Islet of Langerhans (tissue), 1 donor: ENCODE measurements around the gene SLC6A12.
"Not testable (repeated sequence)": the region's sequence is repeated elsewhere in the genome, so short reads cannot be mapped to it uniquely, and the experiment has no call there.

Source experiments
- FAIRE-seq: peaks from one replicate; lab custom pipeline; 2011; peaks lifted over from hg19 to GRCh38; lab: Jason Lieb, UNC

Gene SLC6A12

DNA sequence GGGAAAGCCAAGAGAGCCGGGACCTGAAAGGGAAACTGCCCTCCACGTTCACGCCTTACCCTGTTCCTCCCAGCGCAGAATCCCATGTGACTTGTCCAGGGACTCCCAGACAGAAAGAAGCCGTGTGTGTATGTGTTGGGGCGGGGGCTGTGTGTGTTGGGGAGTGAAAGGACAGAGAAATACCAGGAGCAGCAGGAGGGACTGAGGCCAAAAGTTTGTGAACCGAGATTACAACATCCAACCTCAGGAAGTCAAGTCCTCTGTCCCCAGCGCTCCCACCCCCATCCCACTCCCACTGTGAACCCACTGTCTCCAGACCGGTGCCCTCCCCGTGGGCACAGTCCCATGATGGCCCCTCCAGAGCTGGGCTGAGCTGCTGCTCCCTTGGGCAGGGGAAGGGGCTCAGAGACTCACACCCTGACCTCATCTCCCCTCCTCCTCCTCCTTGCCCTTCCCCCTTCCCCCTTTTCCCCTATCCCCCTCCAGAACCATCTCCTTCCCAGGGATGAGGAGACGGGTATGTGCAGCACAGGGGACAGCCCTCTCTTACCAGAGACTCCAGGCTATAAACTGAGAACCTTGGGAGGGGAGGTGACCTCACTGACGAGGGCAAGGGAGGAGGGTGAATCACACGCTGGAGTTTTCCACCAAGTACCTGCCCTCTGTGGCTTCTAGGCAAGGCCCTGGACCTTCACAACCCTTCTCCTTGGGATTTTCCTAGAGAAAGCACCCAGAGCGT lies at the start of gene SLC6A12:
Gene SLC6A12, minus strand, starts transcription at position 155 of the 739 bp plus-strand sequence. CDS start 4,171 bp downstream, outside the sequence.
- no peak for FAIRE-seq

DNA sequence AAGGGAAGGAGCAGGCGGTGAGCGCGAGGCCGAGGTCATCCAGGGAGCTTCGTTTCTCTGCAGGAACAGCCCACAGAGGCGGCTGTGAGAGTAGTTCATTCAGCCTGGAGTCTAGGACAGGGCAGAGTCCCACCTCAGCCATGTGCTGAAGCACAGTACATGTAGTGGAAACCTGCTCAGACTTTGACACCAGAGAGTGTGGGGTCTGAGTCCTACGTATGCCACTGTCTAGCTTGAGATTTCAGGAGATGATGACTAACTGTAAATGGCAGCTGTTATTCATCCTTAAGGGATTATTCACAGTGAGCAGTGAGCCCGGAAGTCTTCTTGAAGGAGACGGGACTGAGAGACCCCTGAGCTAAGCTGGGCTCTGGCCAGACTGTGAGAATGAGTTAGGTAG lies 49.6 kb upstream of the SLC6A12 start:
- no peak for FAIRE-seq

DNA sequence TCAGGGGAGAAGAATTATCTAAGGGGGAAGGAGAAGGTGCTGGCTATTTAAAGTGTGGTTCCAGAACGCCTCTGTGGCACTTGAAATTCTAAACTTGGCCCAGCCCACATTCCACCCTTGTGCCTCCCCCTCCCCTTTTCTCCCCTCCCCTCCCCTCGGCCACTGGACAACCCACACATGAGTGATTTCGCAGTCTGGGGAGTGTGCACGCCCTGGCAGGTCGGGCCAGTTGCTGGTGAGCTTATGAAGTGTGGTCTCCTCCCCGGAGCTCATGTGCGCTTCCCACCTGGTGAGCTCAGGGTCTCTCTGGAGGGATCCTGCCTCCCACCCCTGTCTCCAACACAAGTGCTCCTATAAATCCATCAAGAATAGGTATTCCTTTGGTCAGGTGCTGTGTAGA lies 48.9 kb upstream of the SLC6A12 start, which contains the start of gene SLC6A13:
Gene SLC6A13, minus strand, starts transcription at position 20 of the 400 bp plus-strand sequence. CDS start 2,784 bp downstream, outside the sequence.
- no peak for FAIRE-seq

DNA sequence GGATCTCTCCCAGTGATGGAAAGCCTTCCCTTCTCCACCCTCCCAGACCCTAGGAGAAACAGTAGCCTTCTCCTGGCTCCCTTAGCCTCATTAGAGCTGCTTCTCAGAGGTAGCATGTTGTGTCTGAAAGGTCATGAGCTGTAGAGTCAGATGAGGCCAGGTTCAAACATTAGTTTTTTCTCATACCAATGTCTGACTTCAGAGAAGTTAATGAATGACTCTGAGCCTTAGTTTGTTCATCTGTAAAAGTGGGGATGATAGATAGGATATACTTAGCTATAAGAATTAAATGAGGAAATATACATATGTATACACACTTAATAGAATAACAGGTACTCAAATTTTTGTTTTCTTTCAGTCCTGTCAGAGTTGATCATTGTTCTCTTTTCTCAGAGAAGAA lies 48.2 kb upstream of the SLC6A12 start:
- FAIRE-seq = no peak

DNA sequence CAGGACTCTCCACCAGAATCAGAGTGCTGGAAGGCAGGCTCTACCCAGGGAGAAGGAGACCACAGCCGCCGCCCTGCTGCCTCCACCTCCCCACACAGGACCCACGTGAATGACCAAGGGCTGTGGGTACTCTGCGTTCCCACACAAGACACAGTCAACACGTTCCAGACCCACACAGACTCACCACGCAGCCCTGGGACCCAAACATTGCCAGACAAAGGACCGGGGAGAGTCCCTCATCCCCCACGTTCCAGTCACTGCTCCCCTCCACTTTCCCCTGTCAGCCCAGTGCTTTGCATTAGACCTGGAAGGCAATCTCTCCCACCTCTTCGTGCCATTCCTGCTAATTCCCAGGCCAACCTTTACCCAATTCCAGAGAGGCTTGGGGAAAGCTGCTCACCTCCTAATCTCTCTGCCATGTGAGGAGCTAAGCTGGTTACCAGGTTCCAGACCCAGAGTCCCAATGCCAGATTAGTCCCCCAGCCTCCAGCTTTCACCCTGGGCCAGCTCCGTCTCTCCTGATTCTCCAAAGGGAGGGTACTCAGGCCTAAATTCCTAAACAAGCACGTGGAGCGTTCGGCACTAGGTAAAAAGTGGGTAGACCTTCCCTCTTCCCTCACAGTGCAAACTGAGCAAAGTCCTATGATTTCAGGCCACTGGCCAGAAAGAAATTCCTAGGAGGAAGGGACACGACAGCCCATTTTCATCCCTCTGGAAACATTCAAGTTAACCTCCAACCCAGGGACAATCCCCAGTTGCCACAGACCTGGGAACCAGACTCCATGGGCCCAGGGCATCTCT lies 43.8 kb upstream of the SLC6A12 start:
- FAIRE-seq = no peak

DNA sequence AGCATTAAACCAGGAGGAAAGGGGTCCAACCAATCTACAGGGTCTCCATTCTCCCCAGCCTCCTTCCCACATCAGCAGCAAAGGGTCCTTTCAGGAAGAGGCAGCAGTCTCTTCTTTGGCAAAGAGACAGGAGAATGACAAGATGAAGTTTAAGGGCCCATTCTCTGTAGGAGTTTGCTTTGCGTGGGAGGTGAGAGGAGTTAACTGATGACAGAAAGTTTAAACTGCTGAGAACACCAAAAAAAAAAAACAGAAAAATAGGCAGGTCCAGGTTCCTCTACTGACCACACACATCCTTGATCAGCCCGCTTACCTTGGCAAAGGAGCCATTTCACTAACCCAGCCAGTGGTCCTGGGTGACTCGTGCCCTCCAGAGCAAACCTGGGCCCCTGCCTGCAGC lies 43.0 kb upstream of the SLC6A12 start:
- no peak for FAIRE-seq

DNA sequence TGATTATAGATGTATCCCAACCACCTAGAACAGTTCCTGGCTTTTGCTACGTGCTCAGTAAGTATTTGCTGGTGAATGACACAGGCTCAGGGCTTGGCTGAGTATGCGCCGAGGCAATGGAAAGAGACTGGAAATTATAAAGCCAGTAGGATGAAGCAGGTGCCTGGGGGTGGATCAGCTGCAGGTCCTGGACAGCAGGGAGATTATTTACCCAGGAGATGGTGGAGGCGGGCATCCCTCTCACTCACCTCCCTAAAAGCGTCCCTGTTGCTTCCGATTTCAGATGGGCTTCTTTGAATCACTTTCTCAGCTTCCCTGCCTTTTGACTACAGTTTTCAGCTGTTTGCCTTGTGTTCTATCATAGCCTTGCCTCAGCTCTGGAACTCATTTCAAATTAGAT lies 42.3 kb upstream of the SLC6A12 start:
- FAIRE-seq = no peak

DNA sequence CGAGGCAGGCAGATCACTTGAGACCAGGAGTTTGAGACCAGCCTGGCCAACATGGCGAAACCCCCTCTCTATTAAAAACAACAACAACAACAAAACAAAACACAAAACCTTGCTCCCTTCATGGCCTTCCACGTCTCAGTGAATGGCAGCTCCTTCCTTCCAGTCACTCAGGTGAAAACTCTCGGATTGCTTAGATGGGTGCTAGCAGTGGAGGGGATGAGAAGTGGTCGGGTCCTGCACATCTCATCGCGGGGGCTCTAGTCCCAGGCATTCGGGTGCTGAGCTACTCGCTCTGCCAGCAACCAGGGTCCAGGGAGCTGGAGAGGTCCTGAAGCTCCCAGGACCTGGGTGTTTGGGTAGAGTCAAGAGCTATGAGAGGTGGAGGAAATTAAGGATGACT lies 41.0 kb upstream of the SLC6A12 start:
- no peak for FAIRE-seq

DNA sequence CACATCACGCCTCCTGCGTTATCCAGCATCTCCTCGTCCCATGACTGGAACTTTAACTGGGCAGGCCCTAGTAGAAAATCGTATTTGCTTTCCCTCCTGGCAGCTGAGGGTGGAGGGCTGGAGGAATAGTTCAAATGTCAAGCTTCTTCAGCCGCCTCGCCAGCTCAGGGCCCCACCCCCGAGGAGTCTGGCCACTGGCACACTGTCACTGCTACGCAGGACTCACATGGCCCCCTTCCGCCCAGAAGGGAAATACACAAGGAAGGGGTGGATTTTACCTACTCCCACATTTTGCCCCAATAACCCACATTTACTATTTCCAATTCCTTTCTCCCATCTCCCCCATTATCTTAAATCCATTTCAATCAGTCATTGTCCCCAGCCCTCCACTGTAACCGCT lies 40.1 kb upstream of the SLC6A12 start:
- no peak for FAIRE-seq

DNA sequence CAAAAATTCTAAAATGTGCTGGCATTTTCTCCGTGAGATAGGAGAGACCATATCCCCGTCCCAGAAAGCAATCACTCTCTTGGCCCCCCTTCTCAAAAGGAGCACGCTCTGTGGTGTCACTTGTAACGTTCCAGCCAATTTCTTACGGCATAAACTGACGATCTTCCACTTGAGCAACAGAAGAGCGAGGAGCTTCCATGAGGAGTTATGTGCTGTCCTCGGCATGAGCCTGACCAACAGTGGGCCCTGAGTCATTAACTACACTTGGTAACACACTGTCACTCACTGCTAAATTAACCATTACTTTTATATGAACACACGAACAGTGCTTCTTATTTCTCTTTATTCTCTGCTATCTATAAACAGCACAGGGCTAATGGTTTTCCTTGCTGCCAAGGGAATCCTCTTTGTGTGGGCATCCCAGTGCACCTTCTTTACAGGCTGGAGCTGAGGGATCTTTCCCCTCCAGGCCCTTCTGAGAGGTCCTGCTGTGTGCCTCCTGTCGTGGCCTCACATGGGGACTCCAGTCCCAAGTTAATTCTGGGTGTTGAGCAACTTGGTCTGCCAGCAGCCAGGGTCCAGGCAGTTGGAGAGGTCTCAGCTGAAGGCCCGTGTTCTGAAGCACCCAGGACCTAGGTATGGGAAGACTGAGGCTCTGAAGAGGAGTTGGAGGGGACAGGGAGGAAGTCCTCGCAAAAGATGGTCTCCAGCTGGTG lies 39.3 kb upstream of the SLC6A12 start:
- no peak for FAIRE-seq

DNA sequence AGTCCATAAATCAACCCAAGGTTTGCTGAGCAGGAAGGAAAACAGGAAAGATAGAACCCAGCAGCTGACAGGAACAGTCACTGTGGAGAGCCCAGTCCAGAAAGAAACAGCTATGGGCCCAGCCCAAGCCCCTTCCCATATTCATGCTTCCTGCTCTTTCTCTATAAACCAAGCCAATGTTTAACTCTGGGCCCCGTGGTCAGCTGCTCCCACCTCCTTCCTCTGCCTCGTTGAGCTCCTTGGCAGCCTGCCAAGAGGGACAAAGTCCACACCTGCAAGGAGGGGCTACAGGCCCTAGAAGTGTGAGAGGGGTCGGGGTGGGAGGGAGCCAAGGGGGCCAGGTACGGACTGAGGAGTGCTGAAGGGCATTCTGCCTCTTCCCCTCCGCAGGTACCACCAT lies 38.7 kb upstream of the SLC6A12 start:
- no peak for FAIRE-seq

DNA sequence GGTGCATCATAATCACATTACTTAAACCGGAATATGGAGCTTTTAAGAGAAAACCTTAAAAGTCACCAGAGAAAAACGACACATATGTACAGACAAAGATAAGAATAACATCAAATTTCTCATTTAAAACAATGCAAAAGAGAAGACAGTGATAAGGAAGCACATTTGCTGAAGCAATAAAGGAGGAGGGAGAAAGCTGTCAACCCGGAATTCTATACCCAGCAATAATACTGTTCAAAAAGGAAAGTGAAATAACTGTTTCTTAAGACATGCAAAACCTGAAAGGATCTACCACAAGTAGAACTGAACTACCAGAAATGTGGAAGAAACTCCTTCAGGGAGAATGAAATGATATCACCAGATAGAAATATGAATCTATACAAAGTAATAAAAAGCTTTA lies 33.3 kb upstream of the SLC6A12 start:
- peak; percentile 21 for FAIRE-seq

DNA sequence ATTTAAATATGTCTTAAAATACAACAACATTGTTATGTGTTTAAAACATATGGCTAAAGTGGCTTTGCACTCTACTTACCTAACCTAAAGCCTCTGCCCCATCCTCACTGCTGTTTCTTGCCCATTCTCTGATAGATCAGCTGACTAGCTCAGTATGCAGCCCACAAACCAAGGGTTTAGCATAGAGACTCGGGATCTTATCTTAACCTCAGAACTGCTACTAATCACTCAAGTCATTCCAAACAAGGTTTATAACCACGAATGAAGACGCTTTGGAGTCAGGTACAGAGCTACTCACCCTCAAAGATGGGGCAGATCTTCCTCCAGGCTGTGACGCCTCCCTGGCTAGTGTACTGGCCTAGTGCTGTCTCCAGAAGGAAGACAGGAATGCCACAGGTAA lies 29.4 kb upstream of the SLC6A12 start:
- FAIRE-seq = no peak

DNA sequence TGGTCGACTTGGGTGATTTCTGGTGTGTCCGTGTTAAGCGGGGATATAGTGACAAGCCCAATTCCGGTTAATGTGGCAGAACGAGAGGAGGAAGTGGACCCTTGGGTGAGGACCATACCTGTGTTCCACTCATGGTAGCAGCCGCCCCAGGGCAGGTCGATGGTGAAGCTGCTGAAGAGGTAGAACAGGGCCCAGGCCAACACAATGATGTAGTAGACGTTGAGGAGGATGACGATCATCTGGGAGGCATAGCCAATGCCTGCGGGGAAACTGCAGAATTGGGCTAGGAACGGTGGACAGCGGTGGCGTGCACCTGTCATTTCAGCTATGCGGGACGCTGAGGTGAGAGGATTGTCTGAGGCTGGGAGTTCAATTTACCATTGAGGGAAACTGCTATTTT lies 28.5 kb upstream of the SLC6A12 start:
- no peak for FAIRE-seq

DNA sequence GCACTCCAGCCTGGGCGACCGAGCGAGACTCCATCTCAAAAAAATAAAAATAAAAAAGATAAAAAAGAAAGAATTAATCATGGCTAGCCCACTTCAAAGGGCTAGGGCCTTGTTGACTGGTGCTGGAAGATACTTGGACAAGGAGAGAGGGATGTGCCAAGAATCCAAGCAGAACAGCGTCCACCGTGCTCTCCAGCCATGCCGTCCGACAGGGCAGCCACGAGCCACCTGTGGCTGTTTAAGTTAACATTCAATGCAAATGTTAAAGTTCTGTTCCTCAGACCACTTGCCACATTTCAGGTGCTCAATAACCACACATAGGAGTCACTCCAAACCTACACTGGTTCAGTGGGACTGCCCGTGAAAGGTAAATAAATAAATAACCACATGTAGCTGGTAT lies 27.3 kb upstream of the SLC6A12 start:
- no peak for FAIRE-seq

DNA sequence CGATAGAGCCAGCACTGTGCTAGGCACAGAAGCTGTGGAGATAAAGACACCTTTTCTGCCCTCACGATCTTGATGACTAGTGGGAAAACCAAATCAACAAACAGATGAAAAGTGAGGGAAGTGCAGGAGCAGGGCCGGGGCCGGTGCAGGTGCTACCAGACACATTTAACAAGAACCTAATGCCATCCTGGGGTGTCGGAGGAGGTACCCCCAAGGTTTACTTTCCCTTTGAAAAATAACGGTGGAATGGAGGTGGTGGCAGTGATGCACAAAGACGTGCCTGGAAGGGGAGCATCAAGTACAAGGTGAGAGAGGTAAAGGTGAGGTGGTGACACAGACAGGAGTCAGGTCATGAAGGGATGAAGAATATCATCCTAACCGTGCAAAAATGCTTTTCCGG lies 26.6 kb upstream of the SLC6A12 start:
- no peak for FAIRE-seq

DNA sequence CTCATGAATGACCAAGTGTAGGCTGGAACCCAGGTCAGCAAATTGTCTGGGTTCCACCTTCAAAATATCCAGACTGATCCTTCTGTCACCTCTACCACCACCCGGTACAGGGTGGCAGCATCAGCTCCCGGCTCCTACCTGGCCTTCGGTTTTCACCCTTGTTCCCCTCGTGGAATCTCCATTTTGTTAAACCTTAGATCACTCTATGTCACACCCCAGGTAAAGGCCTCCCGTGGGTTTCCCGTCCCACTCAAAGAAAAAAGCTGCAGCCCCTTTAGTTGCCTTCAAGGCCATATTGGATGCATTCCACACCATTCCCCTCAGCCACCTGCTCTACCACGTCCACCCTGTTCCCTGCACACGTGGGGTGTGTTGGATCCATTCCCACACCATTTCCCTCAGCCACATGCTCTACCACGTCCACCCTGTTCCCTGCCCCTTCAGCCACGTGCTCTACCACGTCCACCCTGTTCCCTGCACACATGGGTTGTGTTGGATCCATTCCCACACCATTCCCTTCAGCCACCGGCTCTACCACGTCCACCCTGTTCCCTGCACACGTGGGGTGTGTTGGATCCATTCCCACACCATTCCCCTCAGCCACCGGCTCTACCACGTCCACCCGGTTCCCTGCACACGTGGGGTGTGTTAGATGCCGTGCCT lies 24.9 kb upstream of the SLC6A12 start:
- FAIRE-seq = no peak

DNA sequence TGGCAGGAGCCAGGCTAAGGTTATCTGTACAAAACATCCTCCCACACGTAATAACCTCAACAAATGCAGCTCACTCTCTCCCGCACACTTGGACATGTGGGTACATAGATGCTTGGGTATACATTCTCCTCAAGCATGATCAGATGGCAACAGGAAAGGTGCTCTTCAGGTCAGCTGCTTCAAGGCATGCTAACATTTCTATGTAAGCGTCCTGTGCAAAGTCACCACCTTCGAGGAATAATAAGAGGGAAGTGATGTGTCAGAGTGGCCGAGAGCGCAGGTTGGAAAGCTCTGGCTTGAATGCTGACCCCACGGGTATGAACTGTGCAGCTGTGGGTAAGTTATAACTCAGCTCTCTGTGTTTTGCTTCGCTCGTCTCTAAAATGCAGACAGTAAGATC lies 24.2 kb upstream of the SLC6A12 start:
- no peak for FAIRE-seq

DNA sequence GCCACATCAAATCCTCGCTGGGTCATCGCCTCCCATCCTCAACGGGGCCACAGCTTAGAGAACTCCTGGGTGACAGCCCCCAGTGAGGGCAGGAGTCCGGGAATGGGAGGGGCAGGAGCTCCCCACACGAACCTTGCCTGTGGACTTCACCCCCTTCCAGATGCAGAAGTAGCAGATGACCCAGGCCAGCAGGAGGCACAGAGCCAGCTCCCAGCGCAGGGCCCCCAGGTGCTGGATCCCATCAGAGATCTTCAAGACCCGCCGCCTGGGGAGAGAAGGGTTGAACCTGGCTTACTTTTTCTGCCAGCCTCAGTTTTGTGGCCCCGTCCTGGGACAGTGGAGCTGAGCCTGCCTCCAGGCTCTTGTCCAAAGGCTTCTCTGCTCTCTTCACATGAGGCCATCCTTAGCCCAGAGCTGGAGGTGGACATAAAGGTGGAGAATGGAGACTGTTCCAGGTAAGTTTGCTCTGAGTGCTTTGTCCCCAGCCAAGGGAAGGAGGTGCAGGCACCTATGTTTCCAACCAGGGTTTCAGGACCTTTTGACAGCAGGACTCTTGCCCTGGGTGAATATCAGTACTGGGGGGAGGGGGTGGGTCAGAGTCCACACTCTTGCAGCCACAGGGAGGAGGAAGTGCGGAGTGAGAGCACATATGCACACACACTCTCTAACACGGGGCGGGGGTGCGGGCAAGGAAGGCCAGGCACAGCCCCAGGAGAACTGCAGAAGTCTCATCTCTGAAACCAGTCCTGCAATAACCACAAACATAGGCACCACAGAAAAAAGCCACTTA lies 23.3 kb upstream of the SLC6A12 start:
- no peak for FAIRE-seq

DNA sequence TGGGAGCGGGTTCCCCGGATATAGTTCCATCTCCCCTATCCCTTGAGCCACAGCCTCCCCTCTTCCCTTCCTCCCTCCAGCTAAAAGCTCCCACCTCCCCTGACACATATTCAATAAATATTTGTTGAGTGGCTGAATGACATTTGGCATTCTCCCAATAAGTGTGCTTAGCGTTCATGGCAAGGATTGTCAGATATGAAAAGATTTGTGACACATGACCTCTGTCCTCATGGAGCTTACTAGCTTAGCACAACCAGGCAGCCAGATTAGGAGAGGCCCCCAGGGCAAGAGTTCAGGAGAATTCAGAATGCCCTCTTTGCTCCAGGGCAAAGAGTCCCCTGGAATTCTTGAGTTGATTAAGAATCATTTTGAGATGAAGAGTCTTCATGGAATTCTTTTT lies 22.5 kb upstream of the SLC6A12 start:
- no peak for FAIRE-seq

DNA sequence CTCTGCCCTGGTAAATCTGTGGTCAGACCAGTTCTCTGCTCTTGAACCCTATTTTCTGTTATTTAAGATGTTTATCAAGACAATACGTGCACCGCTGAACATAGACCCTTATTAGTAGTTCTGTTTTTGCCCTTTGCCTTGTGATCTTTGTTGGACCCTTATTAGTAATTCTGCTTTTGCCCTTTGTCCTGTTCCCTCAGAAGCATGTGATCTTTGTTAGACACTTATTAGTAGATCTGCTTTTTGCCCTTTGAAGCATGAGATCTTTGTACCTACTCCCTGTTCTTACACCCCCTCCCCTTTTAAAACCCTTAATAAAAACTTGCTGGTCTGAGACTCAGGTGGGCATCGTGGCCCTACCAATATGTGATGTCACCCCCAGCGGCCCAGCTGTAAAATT lies 22.0 kb upstream of the SLC6A12 start:
- FAIRE-seq = not testable (repeated sequence)
